ENCODE results near the gene UBTD1.

DNA sequence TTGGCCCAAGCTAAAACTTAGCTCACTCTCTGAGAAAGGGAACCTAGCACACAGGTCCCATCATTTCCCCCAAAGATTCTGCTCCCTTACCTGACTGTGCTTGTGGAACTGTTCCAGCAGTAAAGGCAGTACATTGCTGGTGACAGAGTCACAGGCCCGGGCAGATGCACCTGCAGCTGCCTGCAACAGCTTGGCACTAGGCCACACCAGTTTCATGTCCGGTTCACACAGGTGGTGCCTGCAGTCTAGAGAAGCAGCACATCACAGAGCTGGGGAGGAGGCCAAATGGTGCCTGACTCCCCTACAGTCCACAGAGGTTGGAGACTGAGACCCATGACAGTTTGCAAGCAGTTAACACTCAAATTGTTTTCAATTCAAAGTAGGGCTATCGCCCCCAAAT, 30.6 kb upstream of the UBTD1 start:
- TF ChIP-seq, protein P1, sequence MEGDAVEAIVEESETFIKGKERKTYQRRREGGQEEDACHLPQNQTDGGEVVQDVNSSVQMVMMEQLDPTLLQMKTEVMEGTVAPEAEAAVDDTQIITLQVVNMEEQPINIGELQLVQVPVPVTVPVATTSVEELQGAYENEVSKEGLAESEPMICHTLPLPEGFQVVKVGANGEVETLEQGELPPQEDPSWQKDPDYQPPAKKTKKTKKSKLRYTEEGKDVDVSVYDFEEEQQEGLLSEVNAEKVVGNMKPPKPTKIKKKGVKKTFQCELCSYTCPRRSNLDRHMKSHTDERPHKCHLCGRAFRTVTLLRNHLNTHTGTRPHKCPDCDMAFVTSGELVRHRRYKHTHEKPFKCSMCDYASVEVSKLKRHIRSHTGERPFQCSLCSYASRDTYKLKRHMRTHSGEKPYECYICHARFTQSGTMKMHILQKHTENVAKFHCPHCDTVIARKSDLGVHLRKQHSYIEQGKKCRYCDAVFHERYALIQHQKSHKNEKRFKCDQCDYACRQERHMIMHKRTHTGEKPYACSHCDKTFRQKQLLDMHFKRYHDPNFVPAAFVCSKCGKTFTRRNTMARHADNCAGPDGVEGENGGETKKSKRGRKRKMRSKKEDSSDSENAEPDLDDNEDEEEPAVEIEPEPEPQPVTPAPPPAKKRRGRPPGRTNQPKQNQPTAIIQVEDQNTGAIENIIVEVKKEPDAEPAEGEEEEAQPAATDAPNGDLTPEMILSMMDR (IDR thresholded peaks at IDR 0.05; ENCODE audit: insufficient read depth, low read length, poor library complexity, severe bottlenecking) = no peak
- TF ChIP-seq EZH2phosphoT487 (conservative IDR thresholded peaks at IDR 0.05; ENCODE audit: low read length) = no peak

All from SU-DHL-6 (cell line).